H1 (cell line): ENCODE measurements around the gene TEX264. TPM values are rescaled to one million over a fixed set of nuclear protein-coding genes. Genes with fewer than 3 reads are reported as not detected.
A peak's percentile ranks its signal among the peaks of the same experiment; 100 is the strongest.

ENCODE experiments used
- CTCF ChIA-PET: fragments of 300-600 bp; sonication (Branson Sonifier 250); formaldehyde crosslinking; loops from one replicate; lab custom pipeline; 2021; ENCODE audit not compliant: partially characterized antibody; lab: Charles Lee
- POLR2A ChIA-PET: fragments of 300-600 bp; sonication (Branson Sonifier 250); formaldehyde crosslinking; loops from one replicate; lab custom pipeline; 2021; ENCODE audit warnings: inconsistent platforms; ENCODE audit not compliant: partially characterized antibody; lab: Charles Lee
- DNase-seq, 2 experiments: peaks; one replicate each; pipeline versions ENCODE4 v3.0.0 to v3.0.0-alpha.2; 2010 to 2022; ENCODE audit warnings: low spot score in 2 of 2, low read depth in 1 of 2, mixed read lengths in 1 of 2
- FAIRE-seq: peaks from 2 replicates; lab custom pipeline; 2011; peaks lifted over from hg19 to GRCh38; lab: Jason Lieb, UNC
- H2AFZ ChIP-seq: 2 replicates; pipeline ENCODE4 v1.8.1; 2012; ENCODE audit warnings: low read length, inconsistent platforms
- H2AK5ac ChIP-seq: 2 replicates; pipeline ENCODE4 v1.6.1; 2013; ENCODE audit warnings: low read depth, low read length
- H2BK120ac ChIP-seq: replicated peaks from 2 replicates; pipeline ENCODE3; 2013; ENCODE audit warnings: low read depth, low read length, inconsistent platforms
- H2BK12ac ChIP-seq: 2 replicates; pipeline ENCODE4 v1.6.1; 2013; ENCODE audit warnings: low read depth, low read length
- H2BK15ac ChIP-seq: 2 replicates; pipeline ENCODE4 v1.6.1; 2013; ENCODE audit warnings: low read length
- H2BK20ac ChIP-seq: 2 replicates; pipeline ENCODE4 v1.6.1; 2013; ENCODE audit warnings: low read length
- H2BK5ac ChIP-seq: 2 replicates; pipeline ENCODE4 v1.6.1; 2013; ENCODE audit warnings: low read depth, low read length
- H3K14ac ChIP-seq: 2 replicates; pipeline ENCODE4 v1.6.1; 2013; ENCODE audit warnings: inconsistent platforms; ENCODE audit not compliant: insufficient read length
- H3K18ac ChIP-seq: 2 replicates; pipeline ENCODE4 v1.6.1; 2013; ENCODE audit warnings: low read length; ENCODE audit errors: extremely low read depth
- H3K23ac ChIP-seq: 2 replicates; pipeline ENCODE4 v1.6.1; 2013; ENCODE audit warnings: inconsistent platforms; ENCODE audit not compliant: insufficient read length
- H3K23me2 ChIP-seq: 2 replicates; pipeline ENCODE4 v1.6.1; 2013; ENCODE audit warnings: low read depth, low read length
- H3K27ac ChIP-seq: 2 replicates; pipeline ENCODE4 v1.6.1; 2011; ENCODE audit warnings: low read depth, low read length, inconsistent platforms
- H3K27me3 ChIP-seq, 4 experiments: replicated peaks in 1 of 4; 1 replicate in 1 of 4; 2 replicates in 3 of 4; pipeline versions ENCODE4 v1.6.1 to v1.8.1; 2011 to 2013; ENCODE audit warnings: low read length in 3 of 4, mild to moderate bottlenecking in 3 of 4, inconsistent platforms in 2 of 4, mixed read lengths in 2 of 4, moderate library complexity in 1 of 4; ENCODE audit not compliant: control insufficient read depth in 3 of 4, insufficient read depth in 3 of 4; ENCODE audit errors: extremely low read depth in 1 of 4
- H3K36me3 ChIP-seq, 4 experiments: 2 replicates each; pipeline versions ENCODE4 v1.6.1 to v1.8.1; 2011 to 2013; ENCODE audit warnings: mild to moderate bottlenecking in 4 of 4, low read length in 3 of 4, moderate library complexity in 2 of 4, control low read depth in 1 of 4, inconsistent platforms in 1 of 4; ENCODE audit not compliant: insufficient read depth in 4 of 4, control insufficient read depth in 2 of 4
- H3K4ac ChIP-seq: replicated peaks from 2 replicates; pipeline ENCODE3; 2013; ENCODE audit warnings: low read length, low read depth, mixed read lengths, inconsistent platforms; ENCODE audit not compliant: insufficient read length
- H3K4me1 ChIP-seq, 4 experiments: replicated peaks in 1 of 4; 1 replicate in 1 of 4; 2 replicates in 3 of 4; pipeline versions ENCODE4 v1.6.1 to v1.8.1; 2011 to 2013; ENCODE audit warnings: low read length in 3 of 4, inconsistent platforms in 2 of 4, mixed read lengths in 1 of 4; ENCODE audit not compliant: insufficient read depth in 4 of 4, control insufficient read depth in 3 of 4
- H3K4me2 ChIP-seq, 2 experiments: 2 replicates each; pipeline versions ENCODE4 v1.6.1 to v1.8.1; 2011 to 2013; ENCODE audit warnings: low read depth in 2 of 2, low read length in 2 of 2, control low read depth in 1 of 2, inconsistent platforms in 1 of 2, mild to moderate bottlenecking in 1 of 2; ENCODE audit not compliant: insufficient read depth in 1 of 2
- H3K4me3 ChIP-seq, 4 experiments: fragments of 200-600, 300-600 bp in 1 of 4; sonication (generic), shearing (Covaris generic), sonication (Bioruptor Twin) in 1 of 4; 2 replicates each; pipeline versions ENCODE4 v1.5.1 to v1.8.1; 2011 to 2016; ENCODE audit warnings: low read length in 4 of 4, low read depth in 3 of 4, control low read depth in 2 of 4, inconsistent platforms in 2 of 4, mild to moderate bottlenecking in 2 of 4, mixed read lengths in 1 of 4, moderate library complexity in 1 of 4; ENCODE audit not compliant: insufficient read depth in 2 of 4; ENCODE audit errors: extremely low read depth in 1 of 4
- H3K56ac ChIP-seq: replicated peaks from 2 replicates; pipeline ENCODE3; 2013; ENCODE audit warnings: low read depth, mild to moderate bottlenecking, mixed read lengths, low read length, inconsistent platforms; ENCODE audit not compliant: insufficient read length
- H3K79me1 ChIP-seq: 2 replicates; pipeline ENCODE4 v1.6.1; 2013; ENCODE audit warnings: low read depth, low read length, control low read depth
- H3K79me2 ChIP-seq, 2 experiments: 2 replicates each; pipeline versions ENCODE4 v1.6.1 to v1.8.1; 2012 to 2013; ENCODE audit warnings: low read length in 2 of 2, mild to moderate bottlenecking in 2 of 2, inconsistent platforms in 1 of 2; ENCODE audit not compliant: insufficient read depth in 2 of 2, control insufficient read depth in 1 of 2
- H3K9ac ChIP-seq, 4 experiments: replicated peaks in 1 of 4; 1 replicate in 1 of 4; 2 replicates in 3 of 4; pipeline versions ENCODE4 v1.6.1 to v1.8.1; 2011 to 2013; ENCODE audit warnings: low read depth in 3 of 4, low read length in 3 of 4, control low read depth in 2 of 4, mild to moderate bottlenecking in 2 of 4, moderate library complexity in 2 of 4, inconsistent platforms in 1 of 4; ENCODE audit errors: extremely low read depth in 1 of 4
- H3K9me3 ChIP-seq, 2 experiments: 2 replicates each; pipeline versions ENCODE4 v1.6.1 to v1.8.1; 2012 to 2013; ENCODE audit warnings: mild to moderate bottlenecking in 2 of 2, moderate library complexity in 2 of 2, control low read depth in 1 of 2, inconsistent platforms in 1 of 2, low read depth in 1 of 2, low read length in 1 of 2, mixed read lengths in 1 of 2; ENCODE audit not compliant: insufficient read depth in 2 of 2
- H4K20me1 ChIP-seq, 2 experiments: replicated peaks in 1 of 2; 2 replicates each; pipeline versions ENCODE3 to v1.8.1; 2011 to 2013; ENCODE audit warnings: inconsistent platforms in 2 of 2, low read length in 2 of 2, mild to moderate bottlenecking in 1 of 2; ENCODE audit not compliant: insufficient read depth in 2 of 2, control insufficient read depth in 1 of 2
- H4K5ac ChIP-seq: 2 replicates; pipeline ENCODE4 v1.6.1; 2013; ENCODE audit warnings: low read length, low read depth, mixed read lengths, inconsistent platforms; ENCODE audit not compliant: insufficient read length
- H4K8ac ChIP-seq: 2 replicates; pipeline ENCODE4 v1.8.0; 2013; ENCODE audit warnings: mild to moderate bottlenecking, moderate library complexity, low read length, inconsistent platforms; ENCODE audit not compliant: insufficient read depth; ENCODE audit errors: extremely low read depth
- H4K91ac ChIP-seq: replicated peaks from 2 replicates; pipeline ENCODE3; 2013; ENCODE audit warnings: low read length, mixed read lengths, inconsistent platforms; ENCODE audit not compliant: insufficient read length
- EGR1 ChIP-seq: IDR thresholded peaks from 2 replicates; pipeline ENCODE4 v1.6.1; 2011; ENCODE audit warnings: low read depth, low read length, borderline replicate concordance
- GTF2F1 ChIP-seq: IDR thresholded peaks from 2 replicates; pipeline ENCODE4 v1.6.1; 2012; ENCODE audit warnings: low read depth, low read length, improper control_type of control experiment, borderline replicate concordance
- RAD21 ChIP-seq, 2 experiments: IDR thresholded peaks in 1 of 2; conservative IDR thresholded peaks in 1 of 2; 2 replicates each; pipeline ENCODE4 v1.6.1; 2011; ENCODE audit warnings: low read depth in 2 of 2, low read length in 2 of 2, improper control_type of control experiment in 1 of 2, inconsistent platforms in 1 of 2, mild to moderate bottlenecking in 1 of 2, moderate library complexity in 1 of 2
- RBBP5 ChIP-seq: IDR thresholded peaks from 2 replicates; pipeline ENCODE4 v1.7.1; 2012; ENCODE audit warnings: low read depth, mild to moderate bottlenecking, inconsistent platforms, low read length, moderate library complexity, borderline replicate concordance
- RXRA ChIP-seq: IDR thresholded peaks from 2 replicates; pipeline ENCODE4 v1.6.1; 2011; ENCODE audit warnings: low read depth, mild to moderate bottlenecking, low read length, moderate library complexity; ENCODE audit not compliant: insufficient read depth
- SAP30 ChIP-seq: fragments of 300-600 bp; sonication (generic); IDR thresholded peaks from 2 replicates; pipeline ENCODE4 v1.7.1; 2012; ENCODE audit warnings: low read length, moderate library complexity, mild to moderate bottlenecking, inconsistent platforms; ENCODE audit not compliant: insufficient read depth, insufficient replicate concordance
- YY1 ChIP-seq: IDR thresholded peaks from 2 replicates; pipeline ENCODE4 v1.6.1; 2011; ENCODE audit warnings: low read depth, mild to moderate bottlenecking, low read length
- WGBS, 2 experiments: shearing (Covaris generic) in 1 of 2; methylation state at CpG; one replicate each; pipeline versions ENCODE4 v1.1.6 to v1.1.7; 2013 to 2015; ENCODE audit warnings: low lambda C conversion rate in 2 of 2, mixed read lengths in 2 of 2, inconsistent platforms in 1 of 2, low coverage in 1 of 2, missing lambda C conversion rate in 1 of 2; ENCODE audit not compliant: insufficient replicate concordance in 2 of 2, insufficient coverage in 1 of 2, insufficient read length in 1 of 2; ENCODE audit errors: extremely low coverage in 1 of 2, missing lambda C conversion rate in 1 of 2; 5-methylcytosine and 5-hydroxymethylcytosine counted together
- polyA plus RNA-seq, 7 experiments: library from polyadenylated mRNA; depleted of rRNA in 3 of 7; stranded (reverse) in 5 of 7; unstranded in 2 of 7; fragments of >200 nt in 5 of 7; fragments of 200-250 nt in 2 of 7; gene quantifications; 1 replicate in 5 of 7; 2 replicates in 1 of 7; 4 replicates in 1 of 7; pipeline versions ENCODE4 v1.2.1 to v1.2.3, GENCODE V29; 2011 to 2013; ENCODE audit warnings: missing spikeins in 2 of 7, mixed read lengths in 2 of 7
- total RNA-seq: library from RNA; stranded (reverse); fragmentation: NEBNext Ultra II Directional; extraction: Animal tissue kit (Norgen Biotek cat#: 25700); gene quantifications from 2 replicates; pipeline ENCODE4 v1.2.1, GENCODE V29; 2021

Gene TEX264
- total and polyA plus RNA-seq, 2 of the 8 experiments (the other 6 are each of a cell fraction or from before 2014, with no cell fraction given): 11.2 to 35.6 TPM

DNA sequence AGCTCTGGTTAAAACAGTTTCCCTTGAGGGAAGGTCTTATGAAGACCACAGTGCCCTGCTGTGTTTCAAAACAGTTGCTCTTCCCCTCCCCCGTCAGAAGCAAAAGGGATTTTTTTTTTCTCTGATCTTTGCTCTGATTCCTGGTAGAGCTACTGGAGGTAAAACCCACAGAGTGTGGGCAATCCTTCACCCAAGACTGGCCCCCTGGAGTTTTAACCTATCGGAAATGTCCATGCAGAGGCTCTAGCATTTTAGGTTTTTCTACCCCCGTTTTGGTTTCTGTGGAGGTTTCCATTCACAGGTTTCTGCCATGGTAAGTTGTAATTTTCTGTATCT, 63.5 kb downstream of the TEX264 start:
- DNase-seq (no peak), FAIRE-seq (peak; percentile 60)
- POLR2A ChIA-PET: interaction anchor here (1.0 kb wide), 1 partner anchor 14 kb away, joined by 3 read pairs; no protein-coding TSS in a partner anchor
- no peak for TF ChIP-seq EGR1
- TF ChIP-seq GTF2F1: no peak
- TF ChIP-seq RAD21 (IDR thresholded peaks at IDR 0.05 in 1 of 2, conservative IDR thresholded peaks at IDR 0.05 in 1 of 2; ENCODE audit: low read depth in 2 of 2, low read length in 2 of 2): no peak
- no peak for TF ChIP-seq RXRA
- no peak for TF ChIP-seq YY1
- no peak for TF ChIP-seq SAP30
- no peak for TF ChIP-seq RBBP5

More for the DNA sequence above, 63.5 kb downstream of the TEX264 start:
- no peak overlapping the region for H2BK120ac ChIP-seq
- no peaks in the 10 kb centered on the region for H3K79me2 ChIP-seq
- no peak overlapping the region for H3K56ac ChIP-seq
- no peak overlapping the region for H3K14ac ChIP-seq
- H3K27me3 ChIP-seq: no peaks in the 10 kb centered on the region
- no peak overlapping the region for H3K9ac ChIP-seq
- H2BK12ac ChIP-seq: no peak overlapping the region
- no peak overlapping the region for H3K4me3 ChIP-seq
- H4K91ac ChIP-seq: no peak overlapping the region
- H3K4me1 ChIP-seq: peaks cover 0 to 5% (median 0%) of the 10 kb centered on the region in 4 experiments; a peak in 2 of 7 replicates
- H3K79me1 ChIP-seq: no peaks in the 10 kb centered on the region
- H4K8ac ChIP-seq: no peak overlapping the region
- WGBS, 2 experiments: 62% methylated on average over 3 of the region's 3 CpGs; no CpG with 5 or more reads in 1 of the 2 experiments
- no peak overlapping the region for H3K27ac ChIP-seq
- H2BK15ac ChIP-seq: no peak overlapping the region
- H3K4ac ChIP-seq: no peak overlapping the region
- CTCF ChIA-PET: interaction anchor here (0.6 to 3.0 kb wide), 5 partner anchors 9 to 1556 kb away, joined by 3 to 13 read pairs (median 3); no protein-coding TSS in a partner anchor
- H3K36me3 ChIP-seq: no peaks in the 10 kb centered on the region
- H3K18ac ChIP-seq: no peak overlapping the region
- H2BK20ac ChIP-seq: no peak overlapping the region
- no peaks in the 10 kb centered on the region for H4K20me1 ChIP-seq
- no peak overlapping the region for H2AK5ac ChIP-seq
- no peak overlapping the region for H2BK5ac ChIP-seq
- no peak overlapping the region for H4K5ac ChIP-seq
- H3K23ac ChIP-seq: no peak overlapping the region
- H3K23me2 ChIP-seq: no peaks in the 10 kb centered on the region; the same call in 1 of the 2 replicates
- peak overlapping the region in 1 of 2 experiments; percentile 26; a peak in 1 of 4 replicates for H3K4me2 ChIP-seq
- peak overlapping the region; percentile 86; the same call in 1 of the 2 replicates for H2AFZ ChIP-seq
- H3K9me3 ChIP-seq: no peaks in the 10 kb centered on the region
